Stimulated activated CD8-positive, alpha-beta memory T cell treated with anti-CD3 and anti-CD28 coated beads, Interleukin-4, amount 100 ng/mL, for 48 hours (primary cell): ENCODE measurements around the gene FAM81A.

Source experiments
- DNase-seq: peaks from one replicate; pipeline ENCODE4 v3.0.0-alpha.2; 2020

Gene FAM81A

DNA sequence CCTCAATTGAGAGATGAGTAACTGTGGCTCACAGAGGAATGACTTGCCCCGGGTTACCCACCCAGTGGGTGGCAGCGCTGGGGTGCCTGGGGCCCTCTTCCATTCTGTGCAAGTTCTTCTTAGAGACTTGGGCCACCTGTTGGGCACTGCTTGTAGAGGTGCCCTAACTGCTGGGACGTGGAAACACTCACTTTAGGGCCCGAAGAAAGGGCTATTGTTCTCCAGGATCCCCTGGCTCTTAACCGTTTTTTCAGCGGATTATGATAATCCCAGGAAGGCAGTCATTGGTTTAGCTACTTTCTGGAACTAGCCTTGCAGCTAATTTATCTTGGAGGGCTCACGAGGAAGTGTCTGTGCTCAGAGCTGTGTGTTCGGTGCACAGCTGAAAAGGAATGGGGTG is 107.6 kb downstream of the FAM81A start:
- no peak for DNase-seq

GRCh38 chr15:59548501-59549226 is 110.7 kb downstream of the FAM81A start:
- no peak for DNase-seq

- no peak for DNase-seq
Observed at GRCh38 chr15:59549301-59550185, 111.6 kb downstream of the FAM81A start.

- no peak for DNase-seq
Observed at GRCh38 chr15:59550530-59550929, 112.5 kb downstream of the FAM81A start.

DNA sequence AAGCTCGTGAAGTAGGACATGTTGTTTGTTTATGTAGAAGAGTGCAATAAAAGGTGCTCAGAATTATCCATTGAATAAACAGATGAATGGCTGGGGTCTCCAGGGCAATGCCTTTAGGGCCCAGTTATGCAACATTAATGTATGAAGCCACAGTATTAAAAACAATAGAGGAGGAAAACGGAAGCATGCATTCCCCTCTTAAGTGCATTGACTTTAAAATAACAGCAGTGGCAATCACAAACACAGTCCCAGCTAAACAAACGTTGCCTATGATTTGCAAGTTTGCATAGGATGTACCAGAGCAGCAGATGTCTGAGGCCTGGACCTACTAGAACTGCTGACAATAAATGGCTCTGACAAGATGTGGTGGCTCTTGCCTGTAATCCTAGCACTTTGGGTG is 113.0 kb downstream of the FAM81A start:
- no peak for DNase-seq

GRCh38 chr15:59553879-59554735 is 116.1 kb downstream of the FAM81A start:
- no peak for DNase-seq

- no peak for DNase-seq
Observed at GRCh38 chr15:59555696-59556095, 117.7 kb downstream of the FAM81A start.

DNA sequence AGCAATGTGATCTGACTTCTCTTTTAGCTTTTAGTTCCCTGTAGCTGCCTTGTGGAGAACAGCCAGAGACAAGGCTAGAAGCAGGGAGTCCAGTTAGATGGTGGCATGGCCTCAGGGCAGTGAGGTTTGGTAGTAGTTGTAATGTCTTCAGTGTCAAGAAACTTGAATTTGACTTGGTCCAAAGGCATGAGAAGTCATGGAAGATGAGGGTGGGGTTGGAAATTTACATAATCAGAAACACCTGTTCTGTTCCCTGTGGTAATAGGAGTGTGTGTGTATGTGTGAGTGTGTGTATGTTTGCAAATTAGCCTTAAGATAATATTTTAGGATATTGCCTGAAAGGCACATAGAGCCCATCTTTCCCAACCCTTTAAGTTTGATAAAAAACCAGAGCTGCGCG is 118.4 kb downstream of the FAM81A start:
- DNase-seq: no peak

GRCh38 chr15:59557581-59557980 is 119.6 kb downstream of the FAM81A start:
- DNase-seq: no peak

- DNase-seq: no peak
Observed at GRCh38 chr15:59558851-59559250, 120.9 kb downstream of the FAM81A start.

- no peak for DNase-seq
Observed at GRCh38 chr15:59561547-59561946, 123.6 kb downstream of the FAM81A start.

DNA sequence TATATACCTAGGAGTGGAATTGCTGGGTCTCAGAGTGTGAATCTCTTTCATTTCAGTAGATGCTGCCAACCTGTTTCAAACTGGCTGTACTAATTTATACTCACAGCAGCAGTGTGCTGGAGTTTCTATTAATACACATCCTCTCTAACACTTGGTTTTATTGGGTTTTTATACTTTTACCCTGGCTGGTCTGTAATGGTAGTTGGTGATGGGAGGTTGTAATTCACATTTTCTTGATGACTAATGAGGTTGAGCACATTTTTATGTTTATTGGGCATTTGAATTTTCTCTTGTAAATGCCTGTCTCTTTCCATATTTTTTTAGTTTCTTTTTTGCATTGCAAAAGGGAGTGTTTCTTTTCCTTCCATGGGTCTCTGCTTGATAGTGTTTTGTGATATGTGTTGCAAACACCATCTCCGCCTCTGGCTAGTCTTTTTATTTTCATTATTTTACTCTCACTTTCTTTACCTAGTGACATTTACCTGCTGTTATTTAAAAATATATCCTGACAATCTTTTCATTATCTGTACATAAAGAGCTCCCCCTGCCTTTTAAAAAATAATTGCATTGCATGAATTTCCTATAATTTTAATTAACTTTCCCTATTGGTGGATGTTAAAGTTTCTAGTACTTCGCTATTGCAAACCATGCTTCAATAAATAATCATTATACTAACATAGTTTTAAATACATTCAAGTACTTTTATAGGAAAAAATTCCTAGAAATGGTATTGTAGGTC is 124.6 kb downstream of the FAM81A start:
- no peak for DNase-seq

GRCh38 chr15:59565299-59565698 is 127.3 kb downstream of the FAM81A start:
- no peak for DNase-seq

GRCh38 chr15:59567324-59567723 is 129.3 kb downstream of the FAM81A start:
- DNase-seq: no peak

DNA sequence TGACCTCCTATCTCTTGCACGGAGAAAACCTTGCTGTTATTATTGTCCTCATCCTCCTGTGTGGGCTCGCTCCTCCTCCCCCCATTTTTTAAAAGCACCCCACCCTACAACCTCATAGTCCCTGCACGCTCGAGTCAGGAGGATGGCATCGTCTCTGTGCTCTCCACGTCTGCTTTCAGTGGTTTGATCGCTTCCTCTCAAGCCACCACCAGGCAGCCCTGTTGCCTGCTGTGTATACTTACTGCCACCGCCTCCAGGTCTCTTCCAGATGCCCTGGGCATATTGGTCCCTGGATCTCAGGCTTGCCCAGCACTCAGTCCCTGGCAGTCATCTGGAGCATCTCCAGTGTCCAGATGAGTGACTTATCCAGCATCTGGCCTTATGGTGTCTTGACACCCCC is 131.5 kb downstream of the FAM81A start:
- DNase-seq: no peak

- DNase-seq: no peak
Observed at GRCh38 chr15:59570315-59570714, 132.3 kb downstream of the FAM81A start.

DNA sequence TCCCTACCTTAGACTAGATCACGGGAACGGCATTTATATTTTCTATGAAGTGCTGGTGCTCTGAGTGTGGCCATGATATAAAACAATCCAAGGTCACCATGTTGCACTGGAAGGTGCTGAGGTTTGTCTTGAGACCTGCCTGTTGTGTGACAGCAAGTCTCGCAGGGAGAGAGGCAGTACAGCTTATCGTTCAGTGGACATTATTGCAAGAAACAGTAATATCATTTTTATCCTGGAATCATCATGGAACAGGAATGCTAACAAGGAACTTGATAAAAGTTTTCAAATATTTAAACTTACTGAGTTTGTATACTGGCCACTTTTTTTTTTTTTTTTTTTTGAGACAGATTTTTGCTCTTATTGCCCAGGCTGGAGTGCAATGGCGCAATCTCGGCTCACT is 133.6 kb downstream of the FAM81A start:
- no peak for DNase-seq
